GM21737 (cell line): Measurements from ENCODE around the gene BLTP2.

Experiments used
- ATAC-seq: cut with Tn5 transposase; IDR thresholded peaks from one replicate; pipeline ENCODE4 v1.9.1; 2021; ENCODE audit warnings: mild to moderate bottlenecking, moderate library complexity; ENCODE audit not compliant: unreplicated experiment

Gene BLTP2

DNA sequence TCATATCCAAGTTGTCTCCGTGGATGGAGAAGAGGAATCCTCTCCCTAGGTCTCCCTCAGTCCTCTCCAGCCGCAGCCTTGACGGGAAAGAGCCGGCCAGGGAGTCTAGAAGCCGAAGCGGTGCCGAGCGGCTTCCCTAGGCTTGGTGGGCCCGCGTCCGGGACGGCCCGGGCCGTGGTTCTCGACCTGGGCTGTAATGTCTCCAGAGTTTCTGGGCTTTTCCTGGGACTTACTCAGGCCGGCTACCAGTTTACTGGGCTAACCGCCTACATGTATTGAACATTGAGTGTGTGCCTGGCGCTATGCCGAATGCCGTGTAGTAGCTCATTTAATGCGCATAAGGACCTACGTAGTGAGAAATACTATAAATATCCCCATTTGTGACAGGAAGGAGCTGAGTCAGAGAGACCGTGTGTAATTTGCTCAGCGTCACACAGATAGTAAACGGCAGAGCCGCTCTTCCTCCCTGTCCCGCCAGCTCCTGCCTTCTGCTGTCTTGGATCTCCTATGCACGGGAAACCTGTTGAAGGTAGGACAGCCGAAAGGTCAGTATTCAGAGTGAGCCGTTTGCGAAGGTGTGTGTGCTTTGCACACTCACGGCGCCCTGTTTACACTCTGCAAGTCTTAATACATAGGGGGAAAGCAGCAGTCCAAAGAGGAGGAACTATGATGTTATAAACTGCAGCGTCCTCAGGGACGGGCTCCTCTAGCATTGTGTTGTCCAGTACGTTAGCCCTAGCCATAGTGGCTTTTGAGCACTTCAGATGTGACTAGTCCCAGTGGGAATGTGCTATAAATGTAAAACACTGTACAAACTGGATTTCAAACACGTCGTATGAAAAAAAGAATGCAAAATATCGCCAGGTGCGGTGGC lies 45.4 kb downstream of the BLTP2 start:
- ATAC-seq: peak; percentile 36

- ATAC-seq: peak; percentile 82
These were observed 46.1 kb downstream of the BLTP2 start, which contains the start of gene SPAG5 for GRCh38 chr17:28598799-28599310. Gene SPAG5 (minus strand): TSS chr17:28599025. CDS start chr17:28598946, 79 bp downstream.

GRCh38 chr17:28598389-28598788 lies 46.6 kb downstream of the BLTP2 start:
- no peak for ATAC-seq

GRCh38 chr17:28597606-28598383 lies 47.2 kb downstream of the BLTP2 start:
- ATAC-seq: no peak
